Panc1 (cell line): ENCODE results near the gene KCNMB1. TPM values are rescaled to one million over a fixed set of nuclear protein-coding genes. Genes with fewer than 3 reads are reported as not detected.

ENCODE experiments used
- ATAC-seq: fragments of 200-7000 bp; cut with Tn5 transposase; 2 replicates; pipeline ENCODE4 v1.9.1; 2020; ENCODE audit warnings: mild to moderate bottlenecking, moderate library complexity
- BruUV-seq: library from RNA; stranded (reverse); fragments of 400-500 nt; replicated peaks from 2 replicates; lab custom pipeline; 2021; lab: Mats Ljungman, UMichigan
- CTCF ChIA-PET: fragments of 300-600 bp; sonication (Branson Sonifier 250); formaldehyde crosslinking; loops from one replicate; lab custom pipeline; 2022; ENCODE audit warnings: antibody characterized with exemption; lab: Charles Lee
- POLR2A ChIA-PET: fragments of 300-600 bp; sonication (Branson Sonifier 250); formaldehyde crosslinking; loops from one replicate; lab custom pipeline; 2022; ENCODE audit warnings: antibody characterized with exemption; lab: Charles Lee
- DNase-seq: peaks from one replicate; pipeline ENCODE4 v3.0.0-alpha.2; 2010; ENCODE audit warnings: low read depth, low spot score
- H3K27ac ChIP-seq: 2 replicates; pipeline ENCODE4 v1.5.1; 2011; ENCODE audit warnings: mild to moderate bottlenecking, low read length, inconsistent platforms
- H3K27me3 ChIP-seq: fragments of 200-500 bp; sonication (Bioruptor generic); 2 replicates; pipeline ENCODE4 v1.6.0; 2014; ENCODE audit warnings: low read length, inconsistent platforms; ENCODE audit not compliant: control insufficient read depth, insufficient read depth
- H3K36me3 ChIP-seq: fragments of 200-500 bp; sonication (Bioruptor generic); 2 replicates; pipeline ENCODE4 v1.5.1; 2014; ENCODE audit warnings: inconsistent platforms, mild to moderate bottlenecking, low read length, moderate library complexity; ENCODE audit not compliant: control insufficient read depth, insufficient read depth
- H3K4me1 ChIP-seq: 2 replicates; pipeline ENCODE4 v1.5.1; 2011; ENCODE audit warnings: inconsistent platforms, mild to moderate bottlenecking, low read length, moderate library complexity; ENCODE audit not compliant: control insufficient read depth, insufficient read depth
- H3K4me3 ChIP-seq, 2 experiments: 2 replicates each; pipeline ENCODE4 v1.5.1; 2011 to 2012; ENCODE audit warnings: low read depth in 2 of 2, low read length in 2 of 2, mild to moderate bottlenecking in 2 of 2, inconsistent platforms in 1 of 2, moderate library complexity in 1 of 2
- H3K9me3 ChIP-seq: fragments of 200-500 bp; sonication (Bioruptor generic); 2 replicates; pipeline ENCODE4 v1.5.1; 2014; ENCODE audit warnings: low read depth, mild to moderate bottlenecking, inconsistent platforms, low read length, moderate library complexity; ENCODE audit not compliant: control insufficient read depth, insufficient read depth
- CTCF ChIP-seq: fragments of 450-650 bp; IDR thresholded peaks from 2 replicates; pipeline ENCODE4 v1.5.1; 2017; ENCODE audit warnings: mild to moderate bottlenecking
- POLR2AphosphoS5 ChIP-seq: IDR thresholded peaks from 2 replicates; pipeline ENCODE4 v1.6.1; 2012; ENCODE audit warnings: mild to moderate bottlenecking, low read depth, low read length, moderate library complexity
- SIN3A ChIP-seq: IDR thresholded peaks from 2 replicates; pipeline ENCODE4 v1.6.1; 2012; ENCODE audit warnings: low read depth, mild to moderate bottlenecking, low read length, moderate library complexity, borderline replicate concordance; ENCODE audit not compliant: insufficient read depth
- TCF7L2 ChIP-seq: IDR thresholded peaks from 2 replicates; pipeline ENCODE4 v1.6.1; 2011; ENCODE audit warnings: mild to moderate bottlenecking, low read depth, low read length, inconsistent platforms
- in situ Hi-C: cut with HindIII; loops from 2 replicates; pipeline ENCODE4 v1.10.0; 2016; ENCODE audit warnings: low sequenced_read_pairs, low pct_unique_long_range_greater_than_20kb
- intact Hi-C: fragments of 100-400 bp; cut with micrococcal nuclease; formaldehyde crosslinking; loops from one replicate; pipeline ENCODE4 v1.10.0; 2022; ENCODE audit not compliant: unreplicated experiment
- total RNA-seq: library from RNA; stranded (reverse); gene quantifications from one replicate; pipeline ENCODE4 v1.2.1, GENCODE V29; 2021; ENCODE audit not compliant: unreplicated experiment
- TF ChIP-seq, protein P1 (sequence below), 2 experiments: IDR thresholded peaks; 2 replicates each; pipeline ENCODE4 v1.6.1; 2011 to 2012; ENCODE audit warnings: low read depth in 2 of 2, control low read depth in 1 of 2, low read length in 1 of 2, mild to moderate bottlenecking in 1 of 2, moderate library complexity in 1 of 2; ENCODE audit not compliant: insufficient read depth in 1 of 2

The KCNMB1 gene
- total RNA-seq, 1 experiment from 2014 or later = not detected

- DNase-seq (no peak), ATAC-seq (no peak)
- TF ChIP-seq POLR2AphosphoS5 (no peak), SIN3A (no peak), CTCF (no peak), TCF7L2 (no peak)
- TF ChIP-seq, protein P1, sequence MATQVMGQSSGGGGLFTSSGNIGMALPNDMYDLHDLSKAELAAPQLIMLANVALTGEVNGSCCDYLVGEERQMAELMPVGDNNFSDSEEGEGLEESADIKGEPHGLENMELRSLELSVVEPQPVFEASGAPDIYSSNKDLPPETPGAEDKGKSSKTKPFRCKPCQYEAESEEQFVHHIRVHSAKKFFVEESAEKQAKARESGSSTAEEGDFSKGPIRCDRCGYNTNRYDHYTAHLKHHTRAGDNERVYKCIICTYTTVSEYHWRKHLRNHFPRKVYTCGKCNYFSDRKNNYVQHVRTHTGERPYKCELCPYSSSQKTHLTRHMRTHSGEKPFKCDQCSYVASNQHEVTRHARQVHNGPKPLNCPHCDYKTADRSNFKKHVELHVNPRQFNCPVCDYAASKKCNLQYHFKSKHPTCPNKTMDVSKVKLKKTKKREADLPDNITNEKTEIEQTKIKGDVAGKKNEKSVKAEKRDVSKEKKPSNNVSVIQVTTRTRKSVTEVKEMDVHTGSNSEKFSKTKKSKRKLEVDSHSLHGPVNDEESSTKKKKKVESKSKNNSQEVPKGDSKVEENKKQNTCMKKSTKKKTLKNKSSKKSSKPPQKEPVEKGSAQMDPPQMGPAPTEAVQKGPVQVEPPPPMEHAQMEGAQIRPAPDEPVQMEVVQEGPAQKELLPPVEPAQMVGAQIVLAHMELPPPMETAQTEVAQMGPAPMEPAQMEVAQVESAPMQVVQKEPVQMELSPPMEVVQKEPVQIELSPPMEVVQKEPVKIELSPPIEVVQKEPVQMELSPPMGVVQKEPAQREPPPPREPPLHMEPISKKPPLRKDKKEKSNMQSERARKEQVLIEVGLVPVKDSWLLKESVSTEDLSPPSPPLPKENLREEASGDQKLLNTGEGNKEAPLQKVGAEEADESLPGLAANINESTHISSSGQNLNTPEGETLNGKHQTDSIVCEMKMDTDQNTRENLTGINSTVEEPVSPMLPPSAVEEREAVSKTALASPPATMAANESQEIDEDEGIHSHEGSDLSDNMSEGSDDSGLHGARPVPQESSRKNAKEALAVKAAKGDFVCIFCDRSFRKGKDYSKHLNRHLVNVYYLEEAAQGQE (IDR thresholded peaks at IDR 0.05; ENCODE audit: insufficient read depth in 1 of 2, low read depth in 2 of 2, low read length in 1 of 2) = no peak
- H3K36me3 ChIP-seq = no peaks in the 10 kb centered on the region
- H3K4me1 ChIP-seq = no peaks in the 10 kb centered on the region
- ChIA-PET CTCF (no interaction called here), POLR2A (no interaction called here)
- H3K9me3 ChIP-seq = no peaks in the 10 kb centered on the region
- no TSS peak for BruUV-seq
- peaks cover 3% of the 10 kb centered on the region; the same call in 1 of the 2 replicates for H3K27me3 ChIP-seq
- in situ Hi-C loops (no loop called here), intact Hi-C loops (no loop called here)
- no peak overlapping the region for H3K4me3 ChIP-seq
- no peak overlapping the region for H3K27ac ChIP-seq
Observed at GRCh38 chr5:170397059-170397458, 7.9 kb upstream of the KCNMB1 start.

GRCh38 chr5:170393958-170394357 is 4.8 kb upstream of the KCNMB1 start:
- TF ChIP-seq, protein P1 (IDR thresholded peaks at IDR 0.05; ENCODE audit: insufficient read depth in 1 of 2, low read depth in 2 of 2, low read length in 1 of 2) = no peak
- TF ChIP-seq POLR2AphosphoS5 (no peak), CTCF (no peak), TCF7L2 (no peak), SIN3A (no peak)
- Histone ChIP-seq H3K27ac (no peak overlapping the region), H3K36me3 (no peaks in the 10 kb centered on the region), H3K4me3 (no peak overlapping the region), H3K9me3 (no peaks in the 10 kb centered on the region), H3K4me1 (no peaks in the 10 kb centered on the region), H3K27me3 (peaks cover 3% of the 10 kb centered on the region; the same call in 1 of the 2 replicates)
- no TSS peak for BruUV-seq
- DNase-seq (no peak), ATAC-seq (no peak)
- in situ Hi-C loops = no loop called here
- CTCF ChIA-PET = no interaction called here
- intact Hi-C loops = no loop called here
- POLR2A ChIA-PET = no interaction called here
